SJSA1 (cell line): Measurements from ENCODE around the gene MECP2. TPM values are rescaled to one million over a fixed set of nuclear protein-coding genes. Genes with fewer than 3 reads are reported as not detected.
"Not testable (repeated sequence)": the region's sequence is repeated elsewhere in the genome, so short reads cannot be mapped to it uniquely, and the experiment has no call there.

Experiments used
- DNase-seq, 2 experiments: peaks; one replicate each; pipeline ENCODE4 v3.0.0-alpha.2; 2015 to 2020; ENCODE audit warnings: low spot score in 2 of 2, low read depth in 1 of 2
- H3K27ac ChIP-seq: fragments of 250-450 bp; sonication (Bioruptor Pico); 2 replicates; pipeline ENCODE4 v1.5.1; 2020; ENCODE audit warnings: mild to moderate bottlenecking, moderate library complexity
- H3K27me3 ChIP-seq: fragments of 250-450 bp; sonication (Bioruptor Pico); replicated peaks from 2 replicates; pipeline ENCODE4 v1.5.1; 2020; ENCODE audit warnings: mild to moderate bottlenecking, moderate library complexity
- H3K36me3 ChIP-seq: fragments of 250-450 bp; sonication (Bioruptor Pico); 2 replicates; pipeline ENCODE4 v1.5.1; 2020; ENCODE audit warnings: mild to moderate bottlenecking
- H3K4me1 ChIP-seq: fragments of 250-450 bp; sonication (Bioruptor Pico); replicated peaks from 2 replicates; pipeline ENCODE4 v1.6.1; 2021; ENCODE audit warnings: mild to moderate bottlenecking
- H3K4me3 ChIP-seq: fragments of 250-450 bp; sonication (Bioruptor Pico); 2 replicates; pipeline ENCODE4 v1.5.1; 2020; ENCODE audit warnings: mild to moderate bottlenecking
- H3K9me3 ChIP-seq: fragments of 250-450 bp; sonication (Bioruptor Pico); replicated peaks from 2 replicates; pipeline ENCODE4 v1.5.1; 2020; ENCODE audit warnings: mild to moderate bottlenecking
- total RNA-seq: library from RNA; depleted of rRNA; stranded (reverse); fragments of >200 nt; shearing (Covaris generic); gene quantifications from 2 replicates; pipeline ENCODE4 v1.2.3, GENCODE V29; 2014; rRNA removed

The MECP2 gene
- total RNA-seq: 20.3 and 26.0 TPM in 2 replicates

DNA sequence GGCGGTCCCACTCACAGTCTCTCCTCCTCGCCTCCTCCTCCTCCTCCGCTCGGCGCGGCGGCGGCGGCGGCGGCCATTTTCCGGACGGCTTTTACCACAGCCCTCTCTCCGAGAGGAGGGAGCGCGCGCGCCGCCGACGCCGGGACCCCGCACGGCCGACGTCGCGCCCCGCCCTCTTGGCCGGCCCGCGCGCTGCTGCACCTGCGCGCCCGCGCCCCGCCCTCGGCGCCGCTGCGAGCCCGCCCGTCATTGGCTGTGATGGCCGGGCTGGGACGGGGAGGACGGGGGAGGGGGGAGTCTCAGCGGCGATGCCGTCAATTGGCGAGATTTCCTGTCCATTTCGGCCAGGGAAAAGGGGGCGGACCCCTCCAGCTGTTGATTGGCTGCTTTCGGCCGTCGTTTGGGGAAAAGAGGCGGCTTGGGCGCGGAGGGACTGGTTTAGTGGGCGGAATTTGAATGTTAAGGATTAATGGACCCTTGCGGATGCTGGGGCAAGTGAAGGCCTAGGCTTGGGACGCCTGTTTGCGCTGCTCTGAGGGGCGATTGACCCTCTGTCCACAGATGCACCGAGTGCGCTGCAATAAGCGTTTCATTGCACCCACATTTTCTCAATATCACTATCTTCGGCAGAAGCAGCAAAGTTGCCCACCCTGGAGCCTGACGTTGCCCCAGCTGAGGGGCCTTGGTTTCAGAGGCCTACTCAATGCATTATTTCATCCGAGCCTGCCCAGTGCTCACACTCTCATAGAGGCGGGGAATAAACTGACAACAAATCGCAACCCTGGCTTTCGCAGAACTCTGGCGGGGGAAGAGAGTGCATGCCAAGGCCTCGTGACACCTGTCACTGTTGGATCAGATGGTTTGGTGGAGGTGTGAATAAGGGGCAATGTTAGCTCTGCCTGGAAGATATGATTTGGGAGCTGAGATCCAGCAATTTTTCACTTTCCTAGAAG is at the start of gene MECP2:
Gene MECP2 (minus strand): TSS at position 129 of the 953 bp plus-strand sequence.
- Histone ChIP-seq H3K27ac (peak within 1 kb of the TSS; percentile 78), H3K9me3 (no peaks in the 10 kb centered on the region), H3K4me1 (peaks cover 9% of the 10 kb centered on the region; the same call in 1 of the 2 replicates), H3K27me3 (no peaks in the 10 kb centered on the region), H3K36me3 (peaks cover 3% of the 10 kb centered on the region; the same call in 1 of the 2 replicates), H3K4me3 (peak within 1 kb of the TSS; percentile 80)
- peak; percentile 86 to 92 for DNase-seq

- DNase-seq, H3K4me1 ChIP-seq, H3K9me3 ChIP-seq, H3K27ac ChIP-seq, H3K27me3 ChIP-seq, H3K36me3 ChIP-seq, H3K4me3 ChIP-seq: not testable (repeated sequence)
These were observed 46.5 kb upstream of the MECP2 start, which contains the start of gene OPN1LW for GRCh38 chrX:154144010-154144409. TSS of gene OPN1LW (plus strand) at chrX:154144243. CDS start at chrX:154144284, 41 bp downstream.

GRCh38 chrX:154142950-154143745 is 45.6 kb upstream of the MECP2 start:
- Histone ChIP-seq H3K27me3 (no peaks in the 10 kb centered on the region), H3K36me3 (no peaks in the 10 kb centered on the region), H3K27ac (no peak overlapping the region), H3K4me3 (no peak overlapping the region), H3K4me1 (no peaks in the 10 kb centered on the region), H3K9me3 (no peaks in the 10 kb centered on the region)
- DNase-seq: no peak

- Histone ChIP-seq H3K27me3 (no peaks in the 10 kb centered on the region), H3K4me1 (no peaks in the 10 kb centered on the region), H3K4me3 (no peak overlapping the region), H3K27ac (no peak overlapping the region), H3K36me3 (no peaks in the 10 kb centered on the region), H3K9me3 (no peaks in the 10 kb centered on the region)
- no peak for DNase-seq
These were observed 44.9 kb upstream of the MECP2 start for GRCh38 chrX:154142386-154142785.

GRCh38 chrX:154140742-154141141 is 43.2 kb upstream of the MECP2 start:
- DNase-seq: no peak
- no peaks in the 10 kb centered on the region for H3K36me3 ChIP-seq

GRCh38 chrX:154140206-154140605 is 42.7 kb upstream of the MECP2 start:
- no peaks in the 10 kb centered on the region for H3K36me3 ChIP-seq
- no peak for DNase-seq
- H3K27me3 ChIP-seq: no peaks in the 10 kb centered on the region
- no peak overlapping the region for H3K4me3 ChIP-seq
- no peaks in the 10 kb centered on the region for H3K9me3 ChIP-seq
- H3K27ac ChIP-seq: no peak overlapping the region
- 0 out of 2 replicates have a peak, but pooled peaks cover 4% of the 10 kb centered on the region for H3K4me1 ChIP-seq

More at GRCh38 chrX:154140742-154141141, 43.2 kb upstream of the MECP2 start:
- Histone ChIP-seq H3K4me3 (no peak overlapping the region), H3K9me3 (no peaks in the 10 kb centered on the region), H3K4me1 (0 out of 2 replicates have a peak, but pooled peaks cover 4% of the 10 kb centered on the region), H3K27ac (no peak overlapping the region), H3K27me3 (no peaks in the 10 kb centered on the region)

DNA sequence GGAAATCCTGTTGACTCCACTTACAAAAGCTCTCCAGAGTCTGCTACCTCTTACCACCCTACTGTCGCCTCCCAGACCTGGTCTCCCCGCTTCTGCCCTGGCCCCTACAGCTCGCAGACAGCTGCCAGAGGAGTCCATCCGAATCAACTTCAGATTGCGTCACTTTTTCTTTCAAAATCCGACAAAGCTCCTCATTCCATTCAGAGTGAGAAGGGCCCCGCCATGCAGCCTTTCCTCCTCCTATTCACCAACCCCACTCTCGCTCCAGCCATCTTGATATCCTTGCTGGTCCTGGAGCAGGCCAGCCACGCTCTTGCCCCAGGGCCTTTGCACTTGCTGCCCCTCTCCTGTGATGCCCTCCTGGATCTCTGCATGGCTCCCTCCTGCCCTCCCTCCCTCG is 41.3 kb upstream of the MECP2 start:
- Histone ChIP-seq H3K4me1 (0 out of 2 replicates have a peak, but pooled peaks cover 4% of the 10 kb centered on the region), H3K27ac (no peak overlapping the region), H3K4me3 (no peak overlapping the region), H3K9me3 (no peaks in the 10 kb centered on the region), H3K27me3 (no peaks in the 10 kb centered on the region), H3K36me3 (no peaks in the 10 kb centered on the region)
- no peak for DNase-seq

DNA sequence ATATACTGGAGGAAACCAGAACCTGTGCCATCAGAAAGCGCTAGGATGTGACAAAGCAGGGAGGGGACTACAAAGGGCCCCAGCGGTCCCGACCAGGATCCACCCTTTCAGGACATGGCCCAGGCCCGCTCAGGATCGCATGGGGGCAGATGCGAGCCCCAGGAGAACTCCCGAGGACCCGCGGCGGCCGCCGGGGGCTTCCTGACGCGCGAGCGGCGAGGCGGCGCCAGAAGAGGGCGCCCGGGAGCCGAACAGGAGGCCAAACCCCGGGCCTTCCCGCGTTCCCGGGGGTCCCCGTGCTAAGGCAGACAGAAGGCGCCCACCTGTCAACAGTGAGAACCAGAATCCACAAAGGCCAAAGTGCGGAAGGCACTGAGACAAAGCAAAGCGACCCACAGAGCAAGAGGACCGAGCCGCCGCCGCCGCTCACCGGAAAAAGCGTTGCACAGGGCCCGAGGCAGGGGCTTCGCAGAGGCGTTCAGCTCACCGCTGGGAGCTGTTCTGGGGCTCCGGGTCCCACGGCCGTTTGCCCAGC is 39.2 kb upstream of the MECP2 start:
- Histone ChIP-seq H3K4me1 (0 out of 2 replicates have a peak, but pooled peaks cover 4% of the 10 kb centered on the region), H3K36me3 (no peaks in the 10 kb centered on the region), H3K27me3 (no peaks in the 10 kb centered on the region), H3K27ac (no peak overlapping the region), H3K4me3 (no peak overlapping the region), H3K9me3 (no peaks in the 10 kb centered on the region)
- peak; percentile 38 to 63 for DNase-seq

DNA sequence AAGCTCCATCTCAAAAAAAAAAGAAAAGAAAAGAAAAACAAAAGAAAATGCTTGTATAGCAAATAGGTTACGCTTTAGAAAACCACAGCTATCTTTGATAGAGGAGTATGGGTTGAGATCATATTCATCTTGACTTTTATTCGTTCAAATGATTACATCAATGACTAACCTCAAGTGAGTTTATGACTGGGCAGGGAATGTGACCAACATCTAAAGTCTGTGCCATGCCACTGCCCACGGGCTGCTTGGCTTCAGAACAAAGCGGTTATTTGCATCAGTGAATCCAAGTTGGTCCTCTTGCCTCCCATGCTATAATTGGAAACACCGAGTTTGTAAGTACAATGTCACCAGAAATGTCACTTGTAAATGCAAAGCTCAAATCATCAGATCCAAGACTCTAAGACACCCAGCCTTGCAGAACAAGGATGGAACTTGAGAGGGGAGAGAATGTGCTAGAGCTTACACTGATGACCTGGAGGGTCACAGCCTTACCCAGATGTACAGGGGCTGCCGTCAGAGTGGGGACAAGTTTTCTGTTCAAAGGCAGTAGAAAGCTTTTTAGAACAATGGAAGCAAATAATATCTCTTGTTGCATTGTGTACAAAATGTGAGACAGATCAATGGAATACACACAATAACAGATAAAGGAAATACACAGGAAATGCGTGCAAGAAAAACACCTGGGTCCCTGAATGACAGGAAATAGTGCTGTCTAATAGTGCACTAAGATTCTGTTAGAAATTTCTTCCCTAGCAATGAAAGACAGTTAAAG is 38.1 kb upstream of the MECP2 start:
- Histone ChIP-seq H3K36me3 (no peaks in the 10 kb centered on the region), H3K27ac (no peak overlapping the region), H3K4me1 (0 out of 2 replicates have a peak, but pooled peaks cover 4% of the 10 kb centered on the region), H3K27me3 (no peaks in the 10 kb centered on the region), H3K9me3 (no peaks in the 10 kb centered on the region), H3K4me3 (no peak overlapping the region)
- DNase-seq: no peak

DNA sequence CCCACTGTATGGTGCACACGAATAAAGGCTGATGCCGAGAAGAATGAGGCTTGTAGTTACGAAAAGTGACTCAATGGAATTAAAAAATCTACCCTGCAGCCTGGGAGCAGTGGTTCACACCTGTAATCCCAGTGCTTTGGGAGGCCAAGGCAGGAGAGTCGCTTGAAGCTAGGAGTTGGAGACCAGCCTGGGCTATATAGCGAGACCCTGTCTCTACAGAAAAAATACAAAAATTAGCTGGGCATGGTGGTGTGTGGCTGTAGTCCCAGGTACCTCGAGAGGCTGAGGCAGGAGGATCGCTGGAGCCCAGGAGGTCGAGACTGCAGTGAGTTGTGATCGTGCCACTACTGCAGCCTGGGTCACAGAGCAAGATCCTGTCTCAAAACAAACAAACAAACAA is 34.8 kb upstream of the MECP2 start:
- no peak for DNase-seq
- Histone ChIP-seq H3K27me3 (no peaks in the 10 kb centered on the region), H3K27ac (no peak overlapping the region), H3K9me3 (no peaks in the 10 kb centered on the region), H3K4me3 (no peak overlapping the region), H3K36me3 (no peaks in the 10 kb centered on the region), H3K4me1 (0 out of 2 replicates have a peak, but pooled peaks cover 4% of the 10 kb centered on the region)

GRCh38 chrX:154131955-154132354 is 34.4 kb upstream of the MECP2 start:
- H3K36me3 ChIP-seq: no peaks in the 10 kb centered on the region
- no peaks in the 10 kb centered on the region for H3K9me3 ChIP-seq
- H3K27ac ChIP-seq: no peak overlapping the region
- 0 out of 2 replicates have a peak, but pooled peaks cover 4% of the 10 kb centered on the region for H3K4me1 ChIP-seq
- no peak overlapping the region for H3K4me3 ChIP-seq
- no peaks in the 10 kb centered on the region for H3K27me3 ChIP-seq
- DNase-seq: no peak

DNA sequence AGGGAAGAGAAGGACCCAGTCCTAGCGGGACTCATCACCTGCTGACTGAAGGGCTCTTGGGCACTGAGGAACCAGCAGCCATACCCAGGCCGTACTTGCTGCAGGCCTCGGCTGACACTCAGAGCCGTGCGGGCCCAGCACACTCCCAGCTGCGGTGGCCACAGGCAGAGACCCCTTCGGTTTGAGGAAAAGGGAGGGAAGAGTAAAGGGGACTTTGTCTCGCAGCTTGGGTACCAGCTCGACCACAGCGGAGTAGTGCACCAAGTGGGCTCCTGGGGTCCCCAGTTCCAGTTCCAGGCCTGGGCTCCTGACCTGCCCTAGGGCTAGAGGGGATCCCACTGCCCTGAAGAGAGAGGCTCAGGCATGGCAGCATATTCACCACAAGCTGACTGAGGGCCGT is 28.6 kb upstream of the MECP2 start:
- Histone ChIP-seq H3K9me3 (no peaks in the 10 kb centered on the region), H3K4me1 (no peaks in the 10 kb centered on the region), H3K4me3 (no peak overlapping the region), H3K36me3 (no peaks in the 10 kb centered on the region), H3K27me3 (no peaks in the 10 kb centered on the region), H3K27ac (no peak overlapping the region)
- no peak for DNase-seq
